Measurements from ENCODE around the gene NRF1. TPM values are rescaled to one million over a fixed set of nuclear protein-coding genes. Genes with fewer than 3 reads are reported as not detected.

Gene NRF1
- total RNA-seq, 1 experiment from 2014 or later, result 23.2 TPM

DNA sequence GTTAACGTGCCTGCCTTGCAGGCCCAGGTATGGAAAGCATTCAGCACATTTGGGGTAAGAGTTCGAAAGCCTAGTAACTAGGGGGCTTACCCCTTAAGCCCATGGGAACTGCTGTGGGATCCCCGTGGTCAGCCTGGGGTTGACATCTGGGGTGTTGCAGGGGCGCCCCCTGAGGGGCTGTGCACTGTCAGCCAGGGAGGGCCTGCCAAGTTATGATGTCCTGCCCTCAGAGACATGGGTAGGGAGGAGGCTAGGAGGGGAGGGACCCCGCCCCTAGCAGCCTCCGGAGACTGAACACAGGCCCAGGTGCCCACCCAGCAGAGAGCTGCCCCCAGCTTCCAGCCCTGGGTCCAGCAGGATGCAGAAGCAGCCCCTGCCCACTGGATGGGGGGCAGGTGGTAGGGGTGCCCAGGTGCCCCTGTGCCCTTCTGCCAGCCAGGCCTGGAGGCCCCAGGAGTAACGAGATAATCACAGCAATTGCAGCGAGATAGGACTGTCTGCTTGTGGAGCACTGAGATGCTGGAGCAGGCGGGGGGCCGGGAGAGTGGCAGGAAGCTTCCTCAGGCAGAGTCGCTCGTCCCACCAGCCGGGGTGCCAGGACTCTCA lies 187.9 kb downstream of the NRF1 start:
- no peaks in the 10 kb centered on the region for H3K79me2 ChIP-seq (ENCODE audit: low read depth)
- intact Hi-C loops (cut with micrococcal nuclease; ENCODE audit: unreplicated experiment), result no loop called here
- H3K9me3 ChIP-seq (ENCODE audit: insufficient read depth, low read depth), result no peaks in the 10 kb centered on the region
- ChIA-PET CTCF (no interaction called here), POLR2A (ENCODE audit: unreplicated experiment) (no interaction called here)
- no peak for DNase-seq
- no peaks in the 10 kb centered on the region for H3K4me1 ChIP-seq (replicated peaks; ENCODE audit: insufficient read depth)
- no peaks in the 10 kb centered on the region for H3K36me3 ChIP-seq (ENCODE audit: low read depth)
- H2AFZ ChIP-seq, result no peak overlapping the region
- H3K4me2 ChIP-seq, result no peak overlapping the region
- H3K9me2 ChIP-seq (ENCODE audit: insufficient read depth), result no peaks in the 10 kb centered on the region
- H3K4me3 ChIP-seq, result no peak overlapping the region
- no TSS peak for BruUV-seq (replicated peaks)
- no peaks in the 10 kb centered on the region for H3F3A ChIP-seq (ENCODE audit: insufficient read depth, low read depth)
- no peaks in the 10 kb centered on the region for H3K27me3 ChIP-seq (ENCODE audit: insufficient read depth, low read depth)
- H4K20me1 ChIP-seq (ENCODE audit: insufficient read depth), result no peaks in the 10 kb centered on the region
- TF ChIP-seq CTCF (conservative IDR thresholded peaks at IDR 0.05), result no peak
- no peak for TF ChIP-seq EZH2 (IDR thresholded peaks at IDR 0.05; ENCODE audit: low read depth)
- H3K27ac ChIP-seq, result no peak overlapping the region

- H2AFZ ChIP-seq, result no peak overlapping the region
- POLR2A ChIA-PET (ENCODE audit: unreplicated experiment), result interaction anchor here (0.6 kb wide), 1 partner anchor 689 kb away, joined by 3 read pairs; no protein-coding TSS in a partner anchor
- intact Hi-C loops (cut with micrococcal nuclease; ENCODE audit: unreplicated experiment), result no loop called here
- no peak for DNase-seq
- no peak overlapping the region for H3K4me3 ChIP-seq
- no peaks in the 10 kb centered on the region for H3K9me3 ChIP-seq (ENCODE audit: insufficient read depth, low read depth)
- H3K4me2 ChIP-seq, result no peak overlapping the region
- H3K36me3 ChIP-seq (ENCODE audit: low read depth), result no peaks in the 10 kb centered on the region
- no peak overlapping the region for H3K27ac ChIP-seq
- no TSS peak for BruUV-seq (replicated peaks)
- no peaks in the 10 kb centered on the region for H3K4me1 ChIP-seq (replicated peaks; ENCODE audit: insufficient read depth)
- TF ChIP-seq EZH2 (IDR thresholded peaks at IDR 0.05; ENCODE audit: low read depth) (no peak), CTCF (conservative IDR thresholded peaks at IDR 0.05) (no peak)
- no peaks in the 10 kb centered on the region for H3K9me2 ChIP-seq (ENCODE audit: insufficient read depth)
- H3K79me2 ChIP-seq (ENCODE audit: low read depth), result no peaks in the 10 kb centered on the region
- CTCF ChIA-PET, result no interaction called here
- H3K27me3 ChIP-seq (ENCODE audit: insufficient read depth, low read depth), result no peaks in the 10 kb centered on the region
- no peaks in the 10 kb centered on the region for H4K20me1 ChIP-seq (ENCODE audit: insufficient read depth)
- H3F3A ChIP-seq (ENCODE audit: insufficient read depth, low read depth), result no peaks in the 10 kb centered on the region
These were observed 189.4 kb downstream of the NRF1 start for GRCh38 chr7:129800901-129801300.

GRCh38 chr7:129801882-129802281 lies 190.4 kb downstream of the NRF1 start:
- CTCF ChIA-PET, result no interaction called here

More at GRCh38 chr7:129801882-129802281, 190.4 kb downstream of the NRF1 start:
- Histone ChIP-seq H3K36me3 (ENCODE audit: low read depth) (no peaks in the 10 kb centered on the region), H3K27me3 (ENCODE audit: insufficient read depth, low read depth) (no peaks in the 10 kb centered on the region), H3K79me2 (ENCODE audit: low read depth) (no peaks in the 10 kb centered on the region), H3K4me2 (no peak overlapping the region), H2AFZ (no peak overlapping the region), H3K4me1 (replicated peaks; ENCODE audit: insufficient read depth) (no peaks in the 10 kb centered on the region), H3K4me3 (no peak overlapping the region), H3K27ac (no peak overlapping the region), H3F3A (ENCODE audit: insufficient read depth, low read depth) (no peaks in the 10 kb centered on the region), H3K9me2 (ENCODE audit: insufficient read depth) (no peaks in the 10 kb centered on the region), H3K9me3 (ENCODE audit: insufficient read depth, low read depth) (no peaks in the 10 kb centered on the region), H4K20me1 (ENCODE audit: insufficient read depth) (no peaks in the 10 kb centered on the region)
- intact Hi-C loops (cut with micrococcal nuclease; ENCODE audit: unreplicated experiment), result no loop called here
- TF ChIP-seq CTCF (conservative IDR thresholded peaks at IDR 0.05), result no peak
- no peak for TF ChIP-seq EZH2 (IDR thresholded peaks at IDR 0.05; ENCODE audit: low read depth)
- POLR2A ChIA-PET (ENCODE audit: unreplicated experiment), result no interaction called here
- DNase-seq, result no peak
- no TSS peak for BruUV-seq (replicated peaks)

Data from PC-9 (cell line).